Upper lobe of left lung (tissue), 6 donors: Measurements from ENCODE around the gene RTEL1. TPM values are rescaled to one million over a fixed set of nuclear protein-coding genes. Genes with fewer than 3 reads are reported as not detected.

Experiments used
- ATAC-seq, 2 donors: fragments of 200-7000 bp; cut with Tn5 transposase; one replicate each; pipeline ENCODE4 v1.9.1; 2022; ENCODE audit warnings: mild to moderate bottlenecking in 2 of 2, moderate library complexity in 2 of 2; ENCODE audit not compliant: low FRiP score in 2 of 2
- DNase-seq, 2 donors: peaks; one replicate each; pipeline ENCODE4 v3.0.0-alpha.2; 2019 to 2020
- H3K27ac ChIP-seq, 4 donors: fragments of 200-600 bp; sonication (generic); one replicate each; pipeline ENCODE4 v1.5.1; 2016 to 2019
- H3K27me3 ChIP-seq, 4 donors: fragments of 200-600 bp; sonication (generic); one replicate each; pipeline ENCODE4 v1.5.1; 2017 to 2019
- H3K36me3 ChIP-seq, 4 donors: fragments of 200-600 bp; sonication (generic); one replicate each; pipeline ENCODE4 v1.5.1; 2016 to 2019
- H3K4me1 ChIP-seq, 4 donors: fragments of 200-600 bp; sonication (generic); one replicate each; pipeline ENCODE4 v1.5.1; 2018 to 2019
- H3K4me3 ChIP-seq, 4 donors: fragments of 200-600 bp; sonication (generic); one replicate each; pipeline ENCODE4 v1.5.1; 2017 to 2019; ENCODE audit warnings: mild to moderate bottlenecking in 2 of 4, moderate library complexity in 1 of 4
- H3K9me3 ChIP-seq, 4 donors: fragments of 200-600 bp; sonication (generic); one replicate each; pipeline ENCODE4 v1.5.1; 2018 to 2019
- EP300 ChIP-seq, 4 donors: sonication (generic); formaldehyde crosslinking; IDR thresholded peaks; one replicate each; pipeline ENCODE4 v1.5.1; 2017; ENCODE audit warnings: antibody characterized with exemption in 4 of 4, control low read depth in 2 of 4
- POLR2A ChIP-seq, 4 donors: fragments of 450-650 bp; IDR thresholded peaks; one replicate each; pipeline ENCODE4 v1.5.1; 2016 to 2017; ENCODE audit warnings: antibody characterized with exemption in 4 of 4, mild to moderate bottlenecking in 2 of 4
- POLR2AphosphoS5 ChIP-seq, 2 donors: sonication (generic); formaldehyde crosslinking; IDR thresholded peaks; one replicate each; pipeline ENCODE4 v1.5.1; 2017; ENCODE audit warnings: antibody characterized with exemption in 2 of 2
- WGBS, 2 donors: methylation state at CpG; one replicate each; pipeline ENCODE4 v1.1.5; 2017 to 2018; 5-methylcytosine and 5-hydroxymethylcytosine counted together
- total RNA-seq, 6 donors: library from RNA; depleted of rRNA in 4 of 6; stranded (reverse); fragments of >200 nt in 4 of 6; gene quantifications; one replicate each; pipeline versions ENCODE4 v1.1.0 to v1.2.1, GENCODE V29; 2016 to 2021
- TF ChIP-seq, protein P1 (sequence below), 6 experiments: fragments of 450-650 bp in 4 of 6; fragments of 200-600 bp in 2 of 6; sonication (generic) in 2 of 6; IDR thresholded peaks; one replicate each; pipeline ENCODE4 v1.5.1; 2016 to 2019; ENCODE audit warnings: antibody characterized with exemption in 6 of 6
- donor health status: DM: no; HTN: no; CAD: no; lungs with moderate emphysema.
- donor health status: DM: no; HTN: yes; CAD: no; lungs with severe emphysema.

RTEL1 gene
- total RNA-seq, 6 donors from 2014 or later = 8.6 to 73.3 (median 32.5) TPM

- H3K27me3 ChIP-seq = no peaks in the 10 kb centered on the region
- ATAC-seq = no peak
- H3K36me3 ChIP-seq = peaks cover 6 to 77% (median 58%) of the 10 kb centered on the region in 4 donors
- H3K9me3 ChIP-seq = no peaks in the 10 kb centered on the region
- TF ChIP-seq POLR2A (IDR thresholded peaks at IDR 0.05) (no peak), EP300 (IDR thresholded peaks at IDR 0.05) (no peak), POLR2AphosphoS5 (IDR thresholded peaks at IDR 0.05) (no peak)
- TF ChIP-seq, protein P1, sequence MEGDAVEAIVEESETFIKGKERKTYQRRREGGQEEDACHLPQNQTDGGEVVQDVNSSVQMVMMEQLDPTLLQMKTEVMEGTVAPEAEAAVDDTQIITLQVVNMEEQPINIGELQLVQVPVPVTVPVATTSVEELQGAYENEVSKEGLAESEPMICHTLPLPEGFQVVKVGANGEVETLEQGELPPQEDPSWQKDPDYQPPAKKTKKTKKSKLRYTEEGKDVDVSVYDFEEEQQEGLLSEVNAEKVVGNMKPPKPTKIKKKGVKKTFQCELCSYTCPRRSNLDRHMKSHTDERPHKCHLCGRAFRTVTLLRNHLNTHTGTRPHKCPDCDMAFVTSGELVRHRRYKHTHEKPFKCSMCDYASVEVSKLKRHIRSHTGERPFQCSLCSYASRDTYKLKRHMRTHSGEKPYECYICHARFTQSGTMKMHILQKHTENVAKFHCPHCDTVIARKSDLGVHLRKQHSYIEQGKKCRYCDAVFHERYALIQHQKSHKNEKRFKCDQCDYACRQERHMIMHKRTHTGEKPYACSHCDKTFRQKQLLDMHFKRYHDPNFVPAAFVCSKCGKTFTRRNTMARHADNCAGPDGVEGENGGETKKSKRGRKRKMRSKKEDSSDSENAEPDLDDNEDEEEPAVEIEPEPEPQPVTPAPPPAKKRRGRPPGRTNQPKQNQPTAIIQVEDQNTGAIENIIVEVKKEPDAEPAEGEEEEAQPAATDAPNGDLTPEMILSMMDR (IDR thresholded peaks at IDR 0.05) = no peak
- H3K4me1 ChIP-seq = peaks cover 11 to 13% (median 12%) of the 10 kb centered on the region in 4 donors
- WGBS, 2 donors = 94 to 96% methylated on average over 18 to 25 of the region's 26 CpGs
- peak in 1 of 2 donors; percentile 72 for DNase-seq
- H3K4me3 ChIP-seq = no peak overlapping the region
- H3K27ac ChIP-seq = no peak overlapping the region
Measured at GRCh38 chr20:63663332-63664066, 5.4 kb downstream of the RTEL1 start.

DNA sequence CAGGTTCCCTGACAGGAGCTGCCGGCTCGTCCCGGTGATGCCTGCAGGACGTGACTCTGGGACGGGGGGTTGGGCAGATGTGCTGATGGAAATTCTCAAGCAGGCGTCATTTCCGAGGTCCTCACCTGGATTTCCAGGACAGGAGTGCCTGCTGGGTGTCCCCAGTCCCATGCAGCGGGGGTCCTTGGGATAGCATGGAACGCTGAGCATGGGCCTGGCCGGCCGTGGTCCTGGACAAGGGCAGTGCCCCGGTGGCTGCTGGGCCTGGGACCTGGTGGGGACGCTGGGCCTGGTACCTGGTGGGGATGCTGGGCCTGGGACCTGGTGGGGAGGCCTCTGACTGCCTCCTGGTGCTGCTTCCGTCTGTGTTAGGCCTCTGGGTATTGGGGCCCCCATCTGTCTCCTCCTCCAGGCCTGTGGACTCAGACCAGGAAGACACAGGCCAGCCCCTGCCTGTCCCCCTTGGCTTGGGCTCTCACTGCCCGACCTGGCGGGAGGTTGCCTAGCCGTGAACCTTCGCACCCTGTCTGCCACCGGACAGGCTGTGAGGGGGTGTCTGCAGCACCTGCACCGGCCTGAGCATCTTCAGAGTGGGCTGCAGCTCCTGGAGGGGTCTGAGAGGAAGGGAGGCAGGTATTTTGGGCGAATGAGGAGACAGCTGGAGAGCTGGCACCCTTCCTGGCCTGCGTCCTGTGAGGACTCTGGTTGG is 6.2 kb downstream of the RTEL1 start:
- Histone ChIP-seq H3K4me3 (no peak overlapping the region), H3K36me3 (peaks cover 6 to 83% (median 64%) of the 10 kb centered on the region in 4 donors), H3K9me3 (no peaks in the 10 kb centered on the region), H3K27me3 (no peaks in the 10 kb centered on the region), H3K4me1 (peaks cover 5 to 7% (median 5%) of the 10 kb centered on the region in 4 donors), H3K27ac (no peak overlapping the region)
- WGBS, 2 donors = 88 to 90% methylated on average over 6 to 15 of the region's 22 CpGs
- TF ChIP-seq POLR2A (IDR thresholded peaks at IDR 0.05) = no peak
- TF ChIP-seq, protein P1 (IDR thresholded peaks at IDR 0.05) = no peak
- ATAC-seq = no peak
- peak in 1 of 2 donors; percentile 68 for DNase-seq

DNA sequence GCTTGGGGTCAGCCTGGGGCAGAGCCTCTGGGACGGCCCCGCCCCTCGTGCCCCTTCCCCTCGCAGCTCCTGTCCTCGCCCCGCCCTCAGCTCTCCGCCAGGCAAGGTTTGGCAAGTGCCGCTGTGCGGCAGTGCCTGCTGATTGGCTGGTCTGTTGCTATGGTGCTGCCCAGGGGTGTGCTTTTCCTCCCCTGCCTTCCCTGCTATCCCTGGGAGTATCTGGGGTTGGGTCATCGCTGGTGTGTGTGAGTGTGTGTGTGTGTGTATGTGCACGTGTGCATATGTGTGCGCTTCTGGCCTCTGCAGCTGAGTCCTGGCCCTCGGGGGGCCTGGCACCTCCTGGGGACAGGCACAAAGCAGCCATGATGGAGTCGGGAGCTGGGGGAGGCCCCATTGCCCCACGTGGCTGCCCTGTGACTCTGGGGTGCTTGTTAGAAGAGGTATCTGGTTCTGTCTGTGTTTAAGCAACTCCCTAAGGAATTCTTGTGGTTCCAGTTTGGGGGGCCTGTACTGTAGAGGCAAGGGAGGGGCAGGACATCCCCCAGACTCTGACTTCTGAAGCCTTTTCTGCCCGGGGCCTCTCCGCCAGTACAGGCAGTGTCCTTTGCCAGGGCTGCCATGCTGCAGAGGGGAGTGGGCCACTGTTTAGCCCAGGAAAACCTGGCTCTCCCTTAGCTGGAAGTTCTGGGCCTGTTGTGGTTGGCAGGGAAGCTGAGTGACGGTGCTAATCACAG is 6.9 kb downstream of the RTEL1 start:
- Histone ChIP-seq H3K9me3 (no peaks in the 10 kb centered on the region), H3K4me1 (no peaks in the 10 kb centered on the region), H3K27ac (no peak overlapping the region), H3K27me3 (no peaks in the 10 kb centered on the region), H3K36me3 (peaks cover 6 to 83% (median 64%) of the 10 kb centered on the region in 4 donors), H3K4me3 (no peak overlapping the region)
- WGBS, 2 donors = 80 to 86% methylated on average over 7 to 18 of the region's 18 CpGs
- DNase-seq (peak in 1 of 2 donors; percentile 64), ATAC-seq (no peak)
- TF ChIP-seq POLR2A (IDR thresholded peaks at IDR 0.05) (no peak), POLR2AphosphoS5 (IDR thresholded peaks at IDR 0.05) (no peak), EP300 (IDR thresholded peaks at IDR 0.05) (no peak)
- TF ChIP-seq, protein P1 (IDR thresholded peaks at IDR 0.05) = no peak

- ATAC-seq (no peak), DNase-seq (peak in 1 of 2 donors; percentile 46)
- no peak for TF ChIP-seq POLR2AphosphoS5 (IDR thresholded peaks at IDR 0.05)
- TF ChIP-seq POLR2A (IDR thresholded peaks at IDR 0.05) = no peak
- Histone ChIP-seq H3K9me3 (no peaks in the 10 kb centered on the region), H3K27ac (no peak overlapping the region), H3K36me3 (peaks cover 6 to 81% (median 62%) of the 10 kb centered on the region in 4 donors), H3K4me1 (no peaks in the 10 kb centered on the region), H3K4me3 (no peak overlapping the region), H3K27me3 (no peaks in the 10 kb centered on the region)
- WGBS, 2 donors = 91 to 96% methylated on average over 2 to 12 of the region's 14 CpGs
Measured at GRCh38 chr20:63665708-63666107, 7.6 kb downstream of the RTEL1 start.

- no peaks in the 10 kb centered on the region for H3K4me1 ChIP-seq
- no peaks in the 10 kb centered on the region for H3K27me3 ChIP-seq
- no peak overlapping the region for H3K4me3 ChIP-seq
- H3K27ac ChIP-seq = no peak overlapping the region
- H3K36me3 ChIP-seq = peaks cover 0 to 67% (median 47%) of the 10 kb centered on the region in 4 donors
- DNase-seq = peak in 1 of 2 donors; percentile 48
- ATAC-seq = no peak
- WGBS, 2 donors = 91 to 92% methylated on average over 16 of the region's 16 CpGs
- no peaks in the 10 kb centered on the region for H3K9me3 ChIP-seq
- TF ChIP-seq POLR2A (IDR thresholded peaks at IDR 0.05) (no peak), POLR2AphosphoS5 (IDR thresholded peaks at IDR 0.05) (no peak), EP300 (IDR thresholded peaks at IDR 0.05) (no peak)
- TF ChIP-seq, protein P1 (IDR thresholded peaks at IDR 0.05) = no peak
Measured at GRCh38 chr20:63667858-63668257, 9.7 kb downstream of the RTEL1 start.
